B cell (primary cell): ENCODE data around the gene RTN4IP1. TPM values are rescaled to one million over a fixed set of nuclear protein-coding genes. Genes with fewer than 3 reads are reported as not detected.

ENCODE experiments used
- ATAC-seq: fragments of 200-7000 bp; cut with Tn5 transposase; one replicate; pipeline ENCODE4 v1.10.0; 2021; ENCODE audit warnings: low read depth, mild to moderate bottlenecking, moderate number of reproducible peaks, moderate library complexity
- CTCF ChIA-PET: fragments of 350-600 bp; sonication (Branson Sonifier 250); formaldehyde crosslinking; loops from one replicate; lab custom pipeline; 2021; ENCODE audit warnings: antibody characterized with exemption, inconsistent platforms; lab: Charles Lee
- POLR2A ChIA-PET: fragments of 350-600 bp; sonication (Branson Sonifier 250); formaldehyde crosslinking; loops from one replicate; lab custom pipeline; 2021; ENCODE audit warnings: antibody characterized with exemption; lab: Charles Lee
- DNase-seq: peaks from one replicate; pipeline ENCODE4 v3.0.0; 2013
- H2AFZ ChIP-seq: 2 replicates; pipeline ENCODE4 v1.6.1; 2012; ENCODE audit warnings: mild to moderate bottlenecking, low read depth, low read length; ENCODE audit not compliant: insufficient read depth, poor library complexity, severe bottlenecking
- H3K27ac ChIP-seq, 2 donors: 1 replicate in 1 of 2; 2 replicates in 1 of 2; pipeline ENCODE4 v1.5.1; 2012 to 2013; ENCODE audit warnings: low read length in 2 of 2, mild to moderate bottlenecking in 2 of 2, moderate library complexity in 1 of 2
- H3K27me3 ChIP-seq, 4 experiments: fragments of 200-600 bp in 1 of 4; sonication (generic) in 1 of 4; replicated peaks in 1 of 4; 1 replicate in 2 of 4; 2 replicates in 2 of 4; pipeline versions ENCODE4 v1.6.1 to v1.7.0; 2013 to 2016; ENCODE audit warnings: low read length in 3 of 4, mild to moderate bottlenecking in 2 of 4, mixed read lengths in 1 of 4, moderate library complexity in 1 of 4; ENCODE audit not compliant: insufficient read depth in 4 of 4, control insufficient read depth in 3 of 4; ENCODE audit errors: control extremely low read depth in 1 of 4
- H3K36me3 ChIP-seq, 2 experiments: replicated peaks in 1 of 2; 1 replicate in 1 of 2; 2 replicates in 1 of 2; pipeline versions ENCODE4 v1.6.1 to v1.7.1; 2013; ENCODE audit warnings: low read length in 1 of 2; ENCODE audit not compliant: insufficient read depth in 2 of 2, control insufficient read depth in 1 of 2; ENCODE audit errors: control extremely low read depth in 1 of 2, extremely low read depth in 1 of 2
- H3K4me1 ChIP-seq, 2 donors: fragments of 200-600 bp in 1 of 2; sonication (generic) in 1 of 2; 1 replicate in 1 of 2; 2 replicates in 1 of 2; pipeline versions ENCODE4 v1.5.1 to v1.6.1; 2013 to 2017; ENCODE audit warnings: low read length in 2 of 2; ENCODE audit not compliant: control insufficient read depth in 2 of 2, insufficient read depth in 2 of 2
- H3K4me2 ChIP-seq: replicated peaks from 2 replicates; pipeline ENCODE3; 2012; ENCODE audit warnings: mild to moderate bottlenecking, low read depth, low read length; ENCODE audit not compliant: poor library complexity, severe bottlenecking
- H3K4me3 ChIP-seq, 5 experiments: fragments of 200-600 bp in 1 of 5; sonication (generic) in 1 of 5; 1 replicate in 3 of 5; 2 replicates in 2 of 5; pipeline versions ENCODE4 v1.5.1 to v1.7.0; 2011 to 2016; ENCODE audit warnings: low read length in 4 of 5, mild to moderate bottlenecking in 4 of 5, low read depth in 2 of 5, control low read depth in 1 of 5, moderate library complexity in 1 of 5; ENCODE audit not compliant: insufficient read depth in 1 of 5; ENCODE audit errors: control extremely low read depth in 1 of 5, extremely low read depth in 1 of 5
- H3K79me2 ChIP-seq: fragments of 200-600 bp; sonication (generic); one replicate; pipeline ENCODE4 v1.6.0; 2016; ENCODE audit warnings: low read length; ENCODE audit not compliant: control insufficient read depth, insufficient read depth
- H3K9ac ChIP-seq: fragments of 200-600 bp; sonication (generic); 2 replicates; pipeline ENCODE4 v1.6.1; 2017; ENCODE audit warnings: mild to moderate bottlenecking, low read length, moderate library complexity
- H3K9me3 ChIP-seq, 3 donors: one replicate each; pipeline versions ENCODE4 v1.6.1 to v1.7.1; 2013; ENCODE audit warnings: low read length in 2 of 3; ENCODE audit not compliant: control insufficient read depth in 2 of 3, insufficient read depth in 1 of 3; ENCODE audit errors: control extremely low read depth in 1 of 3
- H4K20me1 ChIP-seq: 2 replicates; pipeline ENCODE4 v1.6.0; 2012; ENCODE audit warnings: mild to moderate bottlenecking, low read length; ENCODE audit not compliant: insufficient read depth, control insufficient read depth, poor library complexity, severe bottlenecking
- H3K27ac Mint-ChIP-seq: one replicate; pipeline ENCODE4 v1.8.0; 2021; ENCODE audit warnings: mixed read lengths
- H3K27me3 Mint-ChIP-seq: one replicate; pipeline ENCODE4 v1.8.0; 2021; ENCODE audit warnings: mixed read lengths
- H3K4me1 Mint-ChIP-seq: one replicate; pipeline ENCODE4 v1.8.0; 2021; ENCODE audit warnings: mixed read lengths
- H3K4me3 Mint-ChIP-seq: one replicate; pipeline ENCODE4 v1.8.0; 2021; ENCODE audit warnings: mixed read lengths
- H3K9me3 Mint-ChIP-seq: one replicate; pipeline ENCODE4 v1.8.0; 2022; ENCODE audit warnings: mixed read lengths; ENCODE audit not compliant: insufficient read depth
- EZH2 ChIP-seq: IDR thresholded peaks from 2 replicates; pipeline ENCODE4 v1.6.1; 2012; ENCODE audit warnings: borderline replicate concordance, low read depth, mild to moderate bottlenecking, moderate library complexity, low read length; ENCODE audit not compliant: insufficient read depth, poor library complexity, severe bottlenecking
- WGBS: methylation state at CpG from one replicate; pipeline ENCODE4 v1.1.5; 2013; ENCODE audit warnings: missing lambda C conversion rate; ENCODE audit not compliant: insufficient coverage; 5-methylcytosine and 5-hydroxymethylcytosine counted together
- intact Hi-C: fragments of 100-400 bp; cut with micrococcal nuclease; formaldehyde crosslinking; loops from one replicate; pipeline ENCODE4 v1.10.0; 2022
- polyA plus RNA-seq: library from polyadenylated mRNA; depleted of rRNA; stranded (reverse); fragments of >200 nt; gene quantifications from 2 replicates; pipeline ENCODE4 v1.2.3, GENCODE V29; 2012
- total RNA-seq, 2 donors: library from RNA; stranded (reverse); fragments of 120-200 nt in 1 of 2; gene quantifications; 1 replicate in 1 of 2; 2 replicates in 1 of 2; pipeline versions ENCODE4 v1.2.3 to v1.2.4, GENCODE V29; 2013 to 2022
- TF ChIP-seq, protein P1 (sequence below): fragments of 200-600 bp; IDR thresholded peaks from one replicate; pipeline ENCODE4 v1.8.0; 2022; ENCODE audit warnings: antibody characterized with exemption, mild to moderate bottlenecking

RTN4IP1 gene
- total and polyA plus RNA-seq, 2 donors (not counting 1 experiment from before 2014, with no cell fraction given): 9.4 to 12.1 TPM

DNA sequence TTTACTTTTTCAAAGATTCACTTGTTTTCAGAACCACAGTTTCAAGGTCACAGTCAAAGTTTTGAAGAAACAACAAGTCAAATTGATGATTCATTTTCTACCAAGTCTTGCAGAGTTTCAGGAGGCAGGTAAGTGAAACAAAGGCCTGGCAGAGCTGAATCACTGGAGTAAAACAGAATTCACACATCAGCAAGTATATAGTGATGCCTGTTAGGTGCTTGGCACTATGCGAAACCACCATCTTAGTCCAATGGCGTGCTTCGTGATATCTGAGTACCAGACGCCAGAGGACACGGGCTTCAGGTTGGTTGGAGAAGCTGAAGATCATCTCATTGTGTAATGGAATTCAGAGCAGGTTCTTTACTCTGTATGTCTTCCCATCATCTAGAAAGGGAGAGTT, 75.9 kb downstream of the RTN4IP1 start:
- H3K9me3 ChIP-seq: no peaks in the 10 kb centered on the region
- WGBS: 96% methylated on average over 4 of the region's 5 CpGs
- DNase-seq: no peak
- intact Hi-C loops: no loop called here
- no peak overlapping the region for H2AFZ ChIP-seq
- H3K9ac ChIP-seq: no peak overlapping the region
- H3K27me3 Mint-ChIP-seq: no peaks in the 10 kb centered on the region
- POLR2A ChIA-PET: interaction anchor here (0.8 kb wide), 1 partner anchor 41 kb away, joined by 3 read pairs; no protein-coding TSS in a partner anchor
- H3K9me3 Mint-ChIP-seq: no peaks in the 10 kb centered on the region
- peak overlapping the region in 1 of 2 donors; percentile 4 for H3K27ac ChIP-seq
- no peak overlapping the region for H3K4me3 ChIP-seq
- peak overlapping the region; percentile 52 for H3K27ac Mint-ChIP-seq
- CTCF ChIA-PET: interaction anchor here (0.5 to 22.3 kb wide), 8 partner anchors 12 to 444 kb away, joined by 3 to 567 read pairs (median 13); no protein-coding TSS in a partner anchor
- TF ChIP-seq EZH2: no peak
- TF ChIP-seq, protein P1, sequence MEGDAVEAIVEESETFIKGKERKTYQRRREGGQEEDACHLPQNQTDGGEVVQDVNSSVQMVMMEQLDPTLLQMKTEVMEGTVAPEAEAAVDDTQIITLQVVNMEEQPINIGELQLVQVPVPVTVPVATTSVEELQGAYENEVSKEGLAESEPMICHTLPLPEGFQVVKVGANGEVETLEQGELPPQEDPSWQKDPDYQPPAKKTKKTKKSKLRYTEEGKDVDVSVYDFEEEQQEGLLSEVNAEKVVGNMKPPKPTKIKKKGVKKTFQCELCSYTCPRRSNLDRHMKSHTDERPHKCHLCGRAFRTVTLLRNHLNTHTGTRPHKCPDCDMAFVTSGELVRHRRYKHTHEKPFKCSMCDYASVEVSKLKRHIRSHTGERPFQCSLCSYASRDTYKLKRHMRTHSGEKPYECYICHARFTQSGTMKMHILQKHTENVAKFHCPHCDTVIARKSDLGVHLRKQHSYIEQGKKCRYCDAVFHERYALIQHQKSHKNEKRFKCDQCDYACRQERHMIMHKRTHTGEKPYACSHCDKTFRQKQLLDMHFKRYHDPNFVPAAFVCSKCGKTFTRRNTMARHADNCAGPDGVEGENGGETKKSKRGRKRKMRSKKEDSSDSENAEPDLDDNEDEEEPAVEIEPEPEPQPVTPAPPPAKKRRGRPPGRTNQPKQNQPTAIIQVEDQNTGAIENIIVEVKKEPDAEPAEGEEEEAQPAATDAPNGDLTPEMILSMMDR: no peak
- H3K27me3 ChIP-seq: no peaks in the 10 kb centered on the region
- H3K4me3 Mint-ChIP-seq: no peak overlapping the region
- peaks cover 3 to 45% of the 10 kb centered on the region in 2 experiments for H3K36me3 ChIP-seq
- ATAC-seq: no peak
- no peaks in the 10 kb centered on the region for H4K20me1 ChIP-seq
- H3K4me1 ChIP-seq: peaks cover 4 to 5% of the 10 kb centered on the region in 2 donors
- peaks cover 3% of the 10 kb centered on the region for H3K79me2 ChIP-seq
- peaks cover 24% of the 10 kb centered on the region for H3K4me1 Mint-ChIP-seq
- no peak overlapping the region for H3K4me2 ChIP-seq

DNA sequence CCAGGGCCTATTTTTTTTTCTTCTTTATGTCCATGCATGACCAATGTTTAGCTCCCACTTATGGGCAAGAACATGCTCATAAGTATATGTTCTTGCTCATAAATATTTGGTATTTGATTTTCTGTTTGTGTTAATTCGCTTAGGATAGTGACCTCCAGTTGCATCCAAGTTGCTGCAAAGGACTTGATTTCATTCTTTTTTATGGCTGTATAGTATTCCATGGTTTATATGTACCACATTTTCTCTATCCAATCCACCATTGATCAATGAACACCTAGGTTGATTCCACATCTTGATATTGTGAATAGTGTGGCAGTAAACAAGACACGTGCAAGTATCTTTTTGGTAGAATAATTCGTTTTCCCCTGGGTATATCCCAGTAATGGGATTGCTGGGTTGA, 78.1 kb downstream of the RTN4IP1 start:
- Histone ChIP-seq H3K9me3 (no peaks in the 10 kb centered on the region), H3K36me3 (peaks cover 3 to 52% of the 10 kb centered on the region in 2 experiments), H2AFZ (no peak overlapping the region), H3K27me3 (no peaks in the 10 kb centered on the region), H3K4me3 (no peak overlapping the region), H3K4me1 (peaks cover 24 to 26% of the 10 kb centered on the region in 2 donors), H3K9ac (no peak overlapping the region), H4K20me1 (no peaks in the 10 kb centered on the region), H3K27ac (peak overlapping the region in 1 of 2 donors; percentile 34), H3K4me2 (no peak overlapping the region), H3K79me2 (no peaks in the 10 kb centered on the region)
- DNase-seq (no peak), ATAC-seq (no peak)
- CTCF ChIA-PET: interaction anchor here (0.7 to 22.3 kb wide), 6 partner anchors 15 to 106 kb away, joined by 3 to 567 read pairs (median 12); no protein-coding TSS in a partner anchor
- Mint-ChIP-seq H3K4me3 (no peak overlapping the region), H3K9me3 (no peaks in the 10 kb centered on the region), H3K27me3 (no peaks in the 10 kb centered on the region), H3K4me1 (peaks cover 39% of the 10 kb centered on the region), H3K27ac (peak overlapping the region; percentile 28)
- no peak for TF ChIP-seq EZH2
- TF ChIP-seq, protein P1: no peak
- WGBS: no CpG with 5 or more reads among the region's 3 CpGs
- POLR2A ChIA-PET: no interaction called here
- intact Hi-C loops: no loop called here
